Adrenal gland (tissue), 19 donors: ENCODE results near the gene MARVELD2. TPM values are rescaled to one million over a fixed set of nuclear protein-coding genes. Genes with fewer than 3 reads are reported as not detected.

Source experiments
- DNase-seq, 7 donors: peaks; one replicate each; pipeline ENCODE4 v3.0.0-alpha.2; 2019 to 2020
- H3K27ac ChIP-seq, 5 donors: fragments of 200-600 bp; sonication (generic) in 4 of 5; 1 replicate in 3 of 5; 2 replicates in 2 of 5; pipeline versions ENCODE4 v1.5.1 to v1.8.0; 2016 to 2020; ENCODE audit warnings: mild to moderate bottlenecking in 1 of 5
- H3K27me3 ChIP-seq: fragments of 200-600 bp; 2 replicates; pipeline ENCODE4 v1.8.0; 2021
- H3K36me3 ChIP-seq, 2 donors: fragments of 200-600 bp; replicated peaks in 1 of 2; 1 replicate in 1 of 2; 2 replicates in 1 of 2; pipeline versions ENCODE4 v1.5.1 to v1.8.0; 2018 to 2022
- H3K4me1 ChIP-seq, 2 donors: fragments of 200-600 bp; replicated peaks in 1 of 2; 1 replicate in 1 of 2; 2 replicates in 1 of 2; pipeline versions ENCODE4 v1.5.1 to v1.8.0; 2018 to 2021
- H3K4me3 ChIP-seq, 4 donors: fragments of 200-600 bp; sonication (generic) in 3 of 4; one replicate each; pipeline ENCODE4 v1.5.1; 2016 to 2018
- H3K9me3 ChIP-seq, 3 donors: fragments of 200-600 bp; sonication (generic) in 1 of 3; replicated peaks in 1 of 3; 1 replicate in 2 of 3; 2 replicates in 1 of 3; pipeline versions ENCODE4 v1.5.1 to v1.8.0; 2016 to 2021
- CTCF ChIP-seq, 6 experiments: fragments of 450-650 bp in 4 of 6; fragments of 200-600 bp in 2 of 6; sonication (generic) in 1 of 6; IDR thresholded peaks; 1 replicate in 5 of 6; 2 replicates in 1 of 6; pipeline versions ENCODE4 v1.5.1 to v1.8.0; 2016 to 2021; ENCODE audit warnings: antibody characterized with exemption in 6 of 6, mild to moderate bottlenecking in 2 of 6, moderate library complexity in 1 of 6
- POLR2A ChIP-seq, 2 donors: fragments of 450-650 bp; IDR thresholded peaks; one replicate each; pipeline ENCODE4 v1.6.1; 2017; ENCODE audit warnings: antibody characterized with exemption in 2 of 2, mild to moderate bottlenecking in 2 of 2, moderate library complexity in 1 of 2
- WGBS, 4 donors: extraction: QIAGEN DNeasy Blood & Tissue Kit in 2 of 4; methylation state at CpG; one replicate each; pipeline versions ENCODE4 v1.1.5 to v1.1.7; 2013 to 2017; 5-methylcytosine and 5-hydroxymethylcytosine counted together
- intact Hi-C, 2 donors: fragments of 100-400 bp; cut with DNase I; formaldehyde crosslinking; loops; one replicate each; pipeline versions ENCODE4 v1.14.1 to v1.15.0; 2022 to 2023
- long read RNA-seq, 10 donors: library from polyadenylated mRNA in 3 of 10; unstranded in 2 of 10; stranded (forward) in 1 of 10; transcript quantifications; one replicate each; pipeline ENCODE4 v2.0.0 and lab custom pipeline, GENCODE V29; 2021 to 2026
- polyA plus RNA-seq, 3 donors: library from polyadenylated mRNA; stranded (reverse); fragments of 200-250 nt in 2 of 3; fragments of 350-450 nt in 1 of 3; fragmentation: Illumina TruSeq in 1 of 3; extraction: RNeasy Lipid Tissue Mini Kit (QIAGEN cat#74804) in 1 of 3; gene quantifications; one replicate each; pipeline ENCODE4 v1.2.3, GENCODE V29; 2013 to 2014
- total RNA-seq, 9 donors: library from RNA; depleted of rRNA in 4 of 9; stranded (reverse); fragments of >200 nt in 4 of 9; fragments of 120-200 nt in 1 of 9; fragmentation: NEBNext Ultra II Directional in 1 of 9; extraction: Animal tissue kit (Norgen Biotek cat#: 25700) in 1 of 9; gene quantifications; one replicate each; pipeline versions ENCODE4 v1.1.0 to v1.2.4, GENCODE V29; 2013 to 2023
- donor health status: healthy with polysubstance abuse.
- donor health status: Bipolar disorder and iron deficiency.
- donor health status: DM: yes; HTN: yes; CAD: no.
- donor health status: DM: no; HTN: no; CAD: no.
- donor health status: DM: no; HTN: no; CAD: no.
- donor health status: DM: yes; HTN: yes; CAD: no.

MARVELD2 gene
- total RNA-seq (1 to 10 TPM in 3 of 9 donors, under 1 TPM in 6; 0.27 to 1.6 (median 0.94) TPM), polyA plus RNA-seq (under 1 TPM; 0.16 to 0.46 (median 0.17) TPM)
- long read RNA-seq, donor 1 = 0 reads
- long read RNA-seq, donor 2 = 0 reads
- long read RNA-seq, donor 3 = 0 reads
- long read RNA-seq, donor 4 = 0 reads
- long read RNA-seq, donor 5, partial matches to known transcripts = 0 of 1 reads
- long read RNA-seq, donor 5, other reads (novel, unspliced or antisense) = 0 of 1 reads
- long read RNA-seq, donor 6 = 0 reads
- long read RNA-seq, donor 7, partial matches to known transcripts = 0 of 1 reads
- long read RNA-seq, donor 7, other reads (novel, unspliced or antisense) = 0 of 1 reads
- long read RNA-seq, donor 8 = 0 reads
- long read RNA-seq, donor 9 = 0 reads
- long read RNA-seq, donor 10, partial matches to known transcripts = 5 of 5 reads
- long read RNA-seq, donor 10, other reads (novel, unspliced or antisense) = 0 of 5 reads

GRCh38 chr5:69414885-69415583 is at the start of gene MARVELD2:
Gene MARVELD2, plus strand, starts transcription at chr5:69415116. Its CDS starts 4,270 bp downstream, at chr5:69419386.
- no peaks in the 10 kb centered on the region for H3K4me1 ChIP-seq
- H3K9me3 ChIP-seq = no peaks in the 10 kb centered on the region
- peak within 1 kb of the TSS in 1 of 5 donors; percentile 49 for H3K27ac ChIP-seq
- 16 to 40% (median 22%) methylated on average over 23 to 78 of the region's 78 CpGs for WGBS, 4 donors
- DNase-seq = peak; percentile 62 to 82 (median 73)
- intact Hi-C loops = no loop called here
- peak in 4 of 6 experiments; percentile 9 to 36 (median 18) for TF ChIP-seq CTCF (IDR thresholded peaks at IDR 0.05)
- TF ChIP-seq POLR2A (IDR thresholded peaks at IDR 0.05) = no peak
- H3K27me3 ChIP-seq = no peaks in the 10 kb centered on the region
- H3K4me3 ChIP-seq = peak within 1 kb of the TSS in 3 of 4 donors; percentile 49 to 75 (median 61)
- peaks cover 0 to 5% of the 10 kb centered on the region in 2 donors for H3K36me3 ChIP-seq

- H3K4me1 ChIP-seq = peaks cover 13 to 40% of the 10 kb centered on the region in 2 donors
- no peak for DNase-seq
- H3K4me3 ChIP-seq = no peak overlapping the region
- no peaks in the 10 kb centered on the region for H3K27me3 ChIP-seq
- peak overlapping the region in 1 of 5 donors; percentile 99 for H3K27ac ChIP-seq
- TF ChIP-seq CTCF (IDR thresholded peaks at IDR 0.05) = no peak
- no peak for TF ChIP-seq POLR2A (IDR thresholded peaks at IDR 0.05)
- no peaks in the 10 kb centered on the region for H3K9me3 ChIP-seq
- 89 to 96% (median 90%) methylated on average over 11 of the region's 11 CpGs for WGBS, 4 donors
- peaks cover 0 to 21% of the 10 kb centered on the region in 2 donors for H3K36me3 ChIP-seq
- intact Hi-C loops = loop anchor here in 1 of 2 donors (10.0 kb wide), 1 partner anchor 273 kb away; the partner anchor contains the start of gene SLC30A5
Observed at GRCh38 chr5:69367697-69368279, 47.1 kb upstream of the MARVELD2 start.

- Histone ChIP-seq H3K27ac (peak overlapping the region; percentile 98 to 99 (median 99)), H3K9me3 (no peaks in the 10 kb centered on the region), H3K4me1 (peaks cover 13 to 40% of the 10 kb centered on the region in 2 donors), H3K4me3 (peak overlapping the region; percentile 74 to 96 (median 89)), H3K36me3 (peaks cover 0 to 21% of the 10 kb centered on the region in 2 donors), H3K27me3 (no peaks in the 10 kb centered on the region)
- TF ChIP-seq CTCF (IDR thresholded peaks at IDR 0.05) = no peak
- no peak for TF ChIP-seq POLR2A (IDR thresholded peaks at IDR 0.05)
- WGBS, 4 donors = 2 to 4% (median 3%) methylated on average over 23 to 39 of the region's 39 CpGs
- DNase-seq = peak in 1 of 7 donors; percentile 5
- intact Hi-C loops = loop anchor here in 1 of 2 donors (10.0 kb wide), 1 partner anchor 274 kb away; the partner anchor contains the start of gene SLC30A5
Observed at GRCh38 chr5:69368458-69369339, 46.2 kb upstream of the MARVELD2 start.
